ENCODE results near the gene GPC1.

The GPC1 gene

GRCh38 chr2:240513549-240514287 lies 78.3 kb downstream of the GPC1 start:
- Histone ChIP-seq H3K36me3 (ENCODE audit: insufficient read depth, low read length) (no peaks in the 10 kb centered on the region), H3K4me1 (ENCODE audit: insufficient read depth, low read length) (no peaks in the 10 kb centered on the region), H3K9ac (ENCODE audit: low read length) (no peak overlapping the region), H3K27ac (ENCODE audit: low read depth, low read length) (no peak overlapping the region), H3K4me3 (ENCODE audit: low read depth in 1 of 2, low read length in 2 of 2) (peak overlapping the region in 1 of 2 donors; percentile 14), H3K9me3 (ENCODE audit: low read length) (no peaks in the 10 kb centered on the region), H3K27me3 (ENCODE audit: control insufficient read depth in 1 of 2, insufficient read depth in 2 of 2, low read length in 2 of 2) (no peaks in the 10 kb centered on the region)

- H3K4me3 ChIP-seq (ENCODE audit: low read depth in 1 of 2, low read length in 2 of 2): no peak overlapping the region
- no peaks in the 10 kb centered on the region for H3K9me3 ChIP-seq (ENCODE audit: low read length)
- no peaks in the 10 kb centered on the region for H3K36me3 ChIP-seq (ENCODE audit: insufficient read depth, low read length)
- H3K9ac ChIP-seq (ENCODE audit: low read length): no peak overlapping the region
- H3K27ac ChIP-seq (ENCODE audit: low read depth, low read length): no peak overlapping the region
- peaks cover 4% of the 10 kb centered on the region for H3K4me1 ChIP-seq (ENCODE audit: insufficient read depth, low read length)
- H3K27me3 ChIP-seq (ENCODE audit: control insufficient read depth in 1 of 2, insufficient read depth in 2 of 2, low read length in 2 of 2): no peaks in the 10 kb centered on the region
Observed at GRCh38 chr2:240514631-240515030, 79.2 kb downstream of the GPC1 start.

DNA sequence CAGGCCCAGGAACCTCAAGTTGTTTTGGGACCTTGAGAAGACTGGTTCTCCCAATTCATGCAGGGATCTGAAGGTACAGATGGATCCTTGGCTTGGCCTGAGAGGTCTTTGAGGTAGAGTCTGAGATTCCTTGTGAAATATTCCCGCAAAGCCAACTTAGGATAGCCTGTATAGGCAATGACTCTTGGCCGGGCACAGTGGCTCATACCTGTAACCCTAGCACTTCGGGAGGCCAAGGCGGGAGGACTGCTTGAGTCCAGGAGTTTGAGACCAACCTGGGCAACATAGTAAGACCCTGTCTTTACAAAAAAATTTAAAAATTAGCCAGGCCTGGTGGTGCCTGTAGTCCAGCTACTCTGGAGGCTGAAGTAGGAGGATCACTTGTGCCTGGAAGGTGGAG lies 81.9 kb downstream of the GPC1 start:
- Histone ChIP-seq H3K27ac (ENCODE audit: low read depth, low read length) (no peak overlapping the region), H3K9me3 (ENCODE audit: low read length) (no peaks in the 10 kb centered on the region), H3K36me3 (ENCODE audit: insufficient read depth, low read length) (no peaks in the 10 kb centered on the region), H3K4me3 (ENCODE audit: low read depth in 1 of 2, low read length in 2 of 2) (no peak overlapping the region), H3K27me3 (ENCODE audit: control insufficient read depth in 1 of 2, insufficient read depth in 2 of 2, low read length in 2 of 2) (peaks cover 0 to 13% of the 10 kb centered on the region in 2 donors), H3K4me1 (ENCODE audit: insufficient read depth, low read length) (peaks cover 4% of the 10 kb centered on the region), H3K9ac (ENCODE audit: low read length) (no peak overlapping the region)

Data from muscle layer of colon (tissue), 2 donors.